ENCODE measurements around the gene SLC2A1. TPM values are rescaled to one million over a fixed set of nuclear protein-coding genes. Genes with fewer than 3 reads are reported as not detected.

The SLC2A1 gene
- total RNA-seq, 2 experiments from 2014 or later = 66.6 to 93.4 TPM

DNA sequence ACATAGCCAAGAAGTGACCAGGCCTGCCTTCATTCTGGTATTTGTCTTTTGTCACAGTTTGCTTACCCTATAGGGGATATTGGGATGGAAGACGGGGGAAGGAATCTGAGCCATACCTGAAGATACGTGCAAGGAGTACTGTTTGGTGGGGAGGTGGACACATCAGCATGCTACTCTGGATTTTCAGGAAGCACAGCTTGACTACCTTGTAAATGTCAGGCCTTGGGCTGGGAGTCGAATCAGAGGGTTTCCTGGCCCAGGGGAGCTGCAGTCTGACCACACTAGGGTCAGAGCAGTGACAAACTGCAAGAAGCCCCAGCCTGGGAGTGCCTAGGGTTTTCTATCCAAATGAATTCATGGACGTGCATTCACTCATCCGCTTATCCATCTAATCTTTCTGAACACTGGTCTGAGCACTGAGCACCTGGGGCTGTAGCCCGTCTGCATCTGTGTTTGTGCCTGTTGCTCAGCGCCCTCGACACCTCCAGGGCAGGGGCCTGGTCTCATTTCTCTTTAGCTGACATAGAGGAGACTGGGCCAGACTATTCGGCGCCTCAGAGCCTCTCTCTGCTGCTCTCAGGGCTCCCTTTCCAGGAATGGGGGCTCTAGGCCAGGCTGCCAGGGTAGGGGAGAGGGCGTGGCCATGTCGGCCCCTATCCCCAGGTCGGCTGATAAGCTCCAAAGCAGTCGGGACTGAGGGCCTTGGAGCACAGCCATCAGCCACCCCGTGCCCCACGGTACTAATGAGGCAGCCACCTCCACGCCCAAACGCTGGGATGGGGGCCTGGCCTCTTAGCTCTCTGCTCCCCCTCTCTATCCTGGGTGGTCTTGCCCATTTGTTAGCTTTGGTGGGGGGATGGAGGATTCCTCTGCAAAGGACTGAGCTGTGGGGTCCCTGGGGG, 47.0 kb upstream of the SLC2A1 start:
- Histone ChIP-seq H3K4me2 (ENCODE audit: low read length) (no peak overlapping the region), H2AFZ (ENCODE audit: low read length) (no peak overlapping the region), H4K20me1 (ENCODE audit: insufficient read depth, low read length) (no peaks in the 10 kb centered on the region), H3K4me1 (ENCODE audit: insufficient read depth, low read length, poor library complexity, severe bottlenecking) (peaks cover 3% of the 10 kb centered on the region), H3K36me3 (ENCODE audit: insufficient read depth, low read length) (no peaks in the 10 kb centered on the region), H3K27ac (ENCODE audit: low read depth, low read length, poor library complexity, severe bottlenecking) (no peak overlapping the region), H3K4me3 (ENCODE audit: low read depth, low read length, poor library complexity, severe bottlenecking) (no peak overlapping the region), H3K9me3 (ENCODE audit: low read length) (no peaks in the 10 kb centered on the region), H3K9me2 (ENCODE audit: insufficient read depth, low read length) (no peaks in the 10 kb centered on the region), H3K79me2 (ENCODE audit: insufficient read depth, low read depth, low read length) (no peaks in the 10 kb centered on the region)
- DNase-seq (ENCODE audit: low spot score) = no peak
- intact Hi-C loops (cut with micrococcal nuclease; ENCODE audit: unreplicated experiment) = no loop called here
- BruUV-seq (replicated peaks) = no TSS peak
- ChIA-PET CTCF (ENCODE audit: unreplicated experiment) (no interaction called here), POLR2A (no interaction called here)
- TF ChIP-seq, protein P1, sequence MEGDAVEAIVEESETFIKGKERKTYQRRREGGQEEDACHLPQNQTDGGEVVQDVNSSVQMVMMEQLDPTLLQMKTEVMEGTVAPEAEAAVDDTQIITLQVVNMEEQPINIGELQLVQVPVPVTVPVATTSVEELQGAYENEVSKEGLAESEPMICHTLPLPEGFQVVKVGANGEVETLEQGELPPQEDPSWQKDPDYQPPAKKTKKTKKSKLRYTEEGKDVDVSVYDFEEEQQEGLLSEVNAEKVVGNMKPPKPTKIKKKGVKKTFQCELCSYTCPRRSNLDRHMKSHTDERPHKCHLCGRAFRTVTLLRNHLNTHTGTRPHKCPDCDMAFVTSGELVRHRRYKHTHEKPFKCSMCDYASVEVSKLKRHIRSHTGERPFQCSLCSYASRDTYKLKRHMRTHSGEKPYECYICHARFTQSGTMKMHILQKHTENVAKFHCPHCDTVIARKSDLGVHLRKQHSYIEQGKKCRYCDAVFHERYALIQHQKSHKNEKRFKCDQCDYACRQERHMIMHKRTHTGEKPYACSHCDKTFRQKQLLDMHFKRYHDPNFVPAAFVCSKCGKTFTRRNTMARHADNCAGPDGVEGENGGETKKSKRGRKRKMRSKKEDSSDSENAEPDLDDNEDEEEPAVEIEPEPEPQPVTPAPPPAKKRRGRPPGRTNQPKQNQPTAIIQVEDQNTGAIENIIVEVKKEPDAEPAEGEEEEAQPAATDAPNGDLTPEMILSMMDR (conservative IDR thresholded peaks at IDR 0.05; ENCODE audit: low read length) = no peak
- no peak for TF ChIP-seq EZH2phosphoT487 (IDR thresholded peaks at IDR 0.05; ENCODE audit: borderline replicate concordance, low read depth, low read length)

DNA sequence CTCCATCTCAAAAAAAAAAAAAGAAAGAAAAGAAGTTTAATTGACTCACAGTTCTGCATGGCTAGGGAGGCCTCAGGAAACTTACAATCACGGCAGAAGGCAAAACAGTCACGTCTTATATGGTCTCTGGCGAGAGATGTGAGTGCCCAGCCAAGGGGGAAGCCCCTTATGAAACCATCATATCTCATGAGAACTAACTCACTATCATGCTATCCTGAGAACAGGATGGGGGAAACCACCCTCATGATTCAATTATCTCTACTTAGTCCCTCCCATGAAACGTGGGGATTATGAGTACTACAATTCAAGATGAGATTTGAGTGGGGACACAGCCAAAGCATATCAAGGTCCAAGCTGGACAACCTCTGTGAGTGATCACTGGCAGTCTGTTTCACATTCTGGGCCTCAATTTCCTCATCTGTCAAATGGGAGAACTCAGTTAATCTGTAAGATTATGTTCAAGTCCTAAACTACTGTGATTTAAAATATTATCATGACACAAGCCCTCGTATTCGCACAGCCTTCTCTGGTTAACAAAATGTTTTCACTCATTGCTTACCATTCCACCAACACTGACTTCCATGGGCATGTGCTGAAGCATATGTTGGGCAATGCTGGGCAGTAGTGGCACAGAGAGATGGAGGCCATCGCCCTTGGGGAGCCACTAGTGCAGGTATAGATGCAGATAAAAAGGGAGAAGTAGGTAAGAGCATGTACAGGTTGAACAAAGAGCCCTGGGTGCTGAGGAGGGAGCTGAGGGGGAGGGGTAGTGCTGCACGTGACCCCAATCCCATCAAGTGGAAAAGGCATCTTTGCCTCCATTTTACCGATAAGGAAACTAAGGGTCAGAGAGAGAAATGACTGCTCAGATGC, 46.2 kb upstream of the SLC2A1 start:
- BruUV-seq (replicated peaks) = no TSS peak
- Histone ChIP-seq H3K36me3 (ENCODE audit: insufficient read depth, low read length) (no peaks in the 10 kb centered on the region), H2AFZ (ENCODE audit: low read length) (no peak overlapping the region), H3K4me1 (ENCODE audit: insufficient read depth, low read length, poor library complexity, severe bottlenecking) (peaks cover 3% of the 10 kb centered on the region), H3K9me2 (ENCODE audit: insufficient read depth, low read length) (no peaks in the 10 kb centered on the region), H3K9me3 (ENCODE audit: low read length) (no peaks in the 10 kb centered on the region), H3K27ac (ENCODE audit: low read depth, low read length, poor library complexity, severe bottlenecking) (no peak overlapping the region), H3K79me2 (ENCODE audit: insufficient read depth, low read depth, low read length) (no peaks in the 10 kb centered on the region), H3K4me3 (ENCODE audit: low read depth, low read length, poor library complexity, severe bottlenecking) (no peak overlapping the region), H4K20me1 (ENCODE audit: insufficient read depth, low read length) (no peaks in the 10 kb centered on the region), H3K4me2 (ENCODE audit: low read length) (no peak overlapping the region)
- TF ChIP-seq, protein P1 (conservative IDR thresholded peaks at IDR 0.05; ENCODE audit: low read length) = no peak
- TF ChIP-seq EZH2phosphoT487 (IDR thresholded peaks at IDR 0.05; ENCODE audit: borderline replicate concordance, low read depth, low read length) = no peak
- no peak for DNase-seq (ENCODE audit: low spot score)
- ChIA-PET POLR2A (interaction anchor here (0.7 kb wide), 1 partner anchor 1294 kb away, joined by 3 read pairs; no protein-coding TSS in a partner anchor), CTCF (ENCODE audit: unreplicated experiment) (no interaction called here)
- intact Hi-C loops (cut with micrococcal nuclease; ENCODE audit: unreplicated experiment) = no loop called here

Data from OCI-LY7 (cell line).